ENCODE data around the gene DPPA3. TPM values are rescaled to one million over a fixed set of nuclear protein-coding genes. Genes with fewer than 3 reads are reported as not detected.
A peak's percentile ranks its signal among the peaks of the same experiment; 100 is the strongest.
"Not testable (repeated sequence)": the region's sequence is repeated elsewhere in the genome, so short reads cannot be mapped to it uniquely, and the experiment has no call there.

Gene DPPA3
- total RNA-seq, 1 experiment from 2014 or later: 6.8 TPM

DNA sequence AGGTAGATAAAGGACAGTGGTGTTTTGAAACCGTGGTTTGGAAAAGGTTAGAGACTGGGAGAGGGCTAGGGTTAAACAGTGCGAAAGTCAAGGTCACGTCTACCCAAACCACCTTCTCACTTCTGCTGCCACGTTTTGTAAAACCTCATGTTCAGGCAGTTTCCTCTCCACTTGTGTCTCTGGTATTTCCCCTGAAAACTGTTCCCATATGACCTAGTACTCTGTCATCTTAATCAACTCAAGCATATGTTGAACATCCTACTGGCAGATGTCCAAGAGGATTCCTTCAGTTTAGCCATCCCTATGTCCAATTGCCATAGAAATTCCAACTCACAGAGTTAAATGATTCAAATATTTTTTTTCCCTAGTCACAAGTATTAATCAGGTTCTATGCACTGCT is 18.5 kb downstream of the DPPA3 start:
- DNase-seq (ENCODE audit: low spot score) (no peak), ATAC-seq (no peak)
- peaks cover 20% of the 10 kb centered on the region for H3K4me1 Mint-ChIP-seq
- peaks cover 22% of the 10 kb centered on the region for H3K9me3 Mint-ChIP-seq
- ChIA-PET POLR2A (no interaction called here), CTCF (no interaction called here)
- no peaks in the 10 kb centered on the region for H3K27me3 Mint-ChIP-seq (ENCODE audit: low read depth)
- no peak overlapping the region for H3K4me3 Mint-ChIP-seq
- peaks cover 16% of the 10 kb centered on the region for H3K36me3 Mint-ChIP-seq
- TF ChIP-seq, protein P1, sequence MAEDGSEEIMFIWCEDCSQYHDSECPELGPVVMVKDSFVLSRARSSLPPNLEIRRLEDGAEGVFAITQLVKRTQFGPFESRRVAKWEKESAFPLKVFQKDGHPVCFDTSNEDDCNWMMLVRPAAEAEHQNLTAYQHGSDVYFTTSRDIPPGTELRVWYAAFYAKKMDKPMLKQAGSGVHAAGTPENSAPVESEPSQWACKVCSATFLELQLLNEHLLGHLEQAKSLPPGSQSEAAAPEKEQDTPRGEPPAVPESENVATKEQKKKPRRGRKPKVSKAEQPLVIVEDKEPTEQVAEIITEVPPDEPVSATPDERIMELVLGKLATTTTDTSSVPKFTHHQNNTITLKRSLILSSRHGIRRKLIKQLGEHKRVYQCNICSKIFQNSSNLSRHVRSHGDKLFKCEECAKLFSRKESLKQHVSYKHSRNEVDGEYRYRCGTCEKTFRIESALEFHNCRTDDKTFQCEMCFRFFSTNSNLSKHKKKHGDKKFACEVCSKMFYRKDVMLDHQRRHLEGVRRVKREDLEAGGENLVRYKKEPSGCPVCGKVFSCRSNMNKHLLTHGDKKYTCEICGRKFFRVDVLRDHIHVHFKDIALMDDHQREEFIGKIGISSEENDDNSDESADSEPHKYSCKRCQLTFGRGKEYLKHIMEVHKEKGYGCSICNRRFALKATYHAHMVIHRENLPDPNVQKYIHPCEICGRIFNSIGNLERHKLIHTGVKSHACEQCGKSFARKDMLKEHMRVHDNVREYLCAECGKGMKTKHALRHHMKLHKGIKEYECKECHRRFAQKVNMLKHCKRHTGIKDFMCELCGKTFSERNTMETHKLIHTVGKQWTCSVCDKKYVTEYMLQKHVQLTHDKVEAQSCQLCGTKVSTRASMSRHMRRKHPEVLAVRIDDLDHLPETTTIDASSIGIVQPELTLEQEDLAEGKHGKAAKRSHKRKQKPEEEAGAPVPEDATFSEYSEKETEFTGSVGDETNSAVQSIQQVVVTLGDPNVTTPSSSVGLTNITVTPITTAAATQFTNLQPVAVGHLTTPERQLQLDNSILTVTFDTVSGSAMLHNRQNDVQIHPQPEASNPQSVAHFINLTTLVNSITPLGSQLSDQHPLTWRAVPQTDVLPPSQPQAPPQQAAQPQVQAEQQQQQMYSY (CRISPR knock-in tag; IDR thresholded peaks at IDR 0.05): no peak
- TF ChIP-seq KAT7 (CRISPR knock-in tag; IDR thresholded peaks at IDR 0.05; ENCODE audit: borderline replicate concordance) (no peak), FOXP1 (CRISPR knock-in tag; IDR thresholded peaks at IDR 0.05; ENCODE audit: borderline replicate concordance) (no peak), HMGA2 (CRISPR knock-in tag; IDR thresholded peaks at IDR 0.05) (no peak), GABPB1 (CRISPR knock-in tag; IDR thresholded peaks at IDR 0.05) (no peak), CBFB (CRISPR knock-in tag; IDR thresholded peaks at IDR 0.05; ENCODE audit: low read depth) (no peak), TCF7 (CRISPR knock-in tag; IDR thresholded peaks at IDR 0.05; ENCODE audit: low read depth) (no peak), SOX15 (CRISPR knock-in tag; IDR thresholded peaks at IDR 0.05) (no peak), RORB (CRISPR knock-in tag; IDR thresholded peaks at IDR 0.05) (no peak), NFE2L1 (CRISPR knock-in tag; IDR thresholded peaks at IDR 0.05) (no peak)
- TF ChIP-seq, protein P2, sequence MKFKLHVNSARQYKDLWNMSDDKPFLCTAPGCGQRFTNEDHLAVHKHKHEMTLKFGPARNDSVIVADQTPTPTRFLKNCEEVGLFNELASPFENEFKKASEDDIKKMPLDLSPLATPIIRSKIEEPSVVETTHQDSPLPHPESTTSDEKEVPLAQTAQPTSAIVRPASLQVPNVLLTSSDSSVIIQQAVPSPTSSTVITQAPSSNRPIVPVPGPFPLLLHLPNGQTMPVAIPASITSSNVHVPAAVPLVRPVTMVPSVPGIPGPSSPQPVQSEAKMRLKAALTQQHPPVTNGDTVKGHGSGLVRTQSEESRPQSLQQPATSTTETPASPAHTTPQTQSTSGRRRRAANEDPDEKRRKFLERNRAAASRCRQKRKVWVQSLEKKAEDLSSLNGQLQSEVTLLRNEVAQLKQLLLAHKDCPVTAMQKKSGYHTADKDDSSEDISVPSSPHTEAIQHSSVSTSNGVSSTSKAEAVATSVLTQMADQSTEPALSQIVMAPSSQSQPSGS (CRISPR knock-in tag; IDR thresholded peaks at IDR 0.05; ENCODE audit: borderline replicate concordance, low read depth): no peak
- TF ChIP-seq, protein P3, sequence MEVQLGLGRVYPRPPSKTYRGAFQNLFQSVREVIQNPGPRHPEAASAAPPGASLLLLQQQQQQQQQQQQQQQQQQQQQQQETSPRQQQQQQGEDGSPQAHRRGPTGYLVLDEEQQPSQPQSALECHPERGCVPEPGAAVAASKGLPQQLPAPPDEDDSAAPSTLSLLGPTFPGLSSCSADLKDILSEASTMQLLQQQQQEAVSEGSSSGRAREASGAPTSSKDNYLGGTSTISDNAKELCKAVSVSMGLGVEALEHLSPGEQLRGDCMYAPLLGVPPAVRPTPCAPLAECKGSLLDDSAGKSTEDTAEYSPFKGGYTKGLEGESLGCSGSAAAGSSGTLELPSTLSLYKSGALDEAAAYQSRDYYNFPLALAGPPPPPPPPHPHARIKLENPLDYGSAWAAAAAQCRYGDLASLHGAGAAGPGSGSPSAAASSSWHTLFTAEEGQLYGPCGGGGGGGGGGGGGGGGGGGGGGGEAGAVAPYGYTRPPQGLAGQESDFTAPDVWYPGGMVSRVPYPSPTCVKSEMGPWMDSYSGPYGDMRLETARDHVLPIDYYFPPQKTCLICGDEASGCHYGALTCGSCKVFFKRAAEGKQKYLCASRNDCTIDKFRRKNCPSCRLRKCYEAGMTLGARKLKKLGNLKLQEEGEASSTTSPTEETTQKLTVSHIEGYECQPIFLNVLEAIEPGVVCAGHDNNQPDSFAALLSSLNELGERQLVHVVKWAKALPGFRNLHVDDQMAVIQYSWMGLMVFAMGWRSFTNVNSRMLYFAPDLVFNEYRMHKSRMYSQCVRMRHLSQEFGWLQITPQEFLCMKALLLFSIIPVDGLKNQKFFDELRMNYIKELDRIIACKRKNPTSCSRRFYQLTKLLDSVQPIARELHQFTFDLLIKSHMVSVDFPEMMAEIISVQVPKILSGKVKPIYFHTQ (CRISPR knock-in tag; IDR thresholded peaks at IDR 0.05): no peak
- peak overlapping the region; percentile 61; the same call in 1 of the 2 replicates for H3K27ac Mint-ChIP-seq

DNA sequence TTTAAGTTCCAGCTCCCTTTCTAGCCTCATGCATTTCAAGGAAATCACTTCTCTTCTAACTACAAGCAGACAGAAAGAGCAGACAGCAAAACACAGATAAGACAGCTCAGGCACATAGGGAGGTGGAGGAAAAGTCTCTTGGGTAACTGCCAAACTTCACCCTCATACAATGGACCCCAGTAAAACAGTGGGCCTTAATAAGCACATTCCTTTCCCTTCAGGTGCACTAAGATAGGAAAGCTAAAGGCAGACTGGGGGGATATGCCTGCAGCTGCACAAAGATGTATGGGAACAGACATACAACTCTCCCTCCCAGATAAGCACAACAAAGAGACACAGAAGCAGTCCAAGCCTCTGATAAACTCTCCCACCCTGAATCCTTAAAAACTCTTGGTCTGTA is 19.8 kb downstream of the DPPA3 start:
- CTCF ChIA-PET: interaction anchor here (0.6 to 1.0 kb wide), 4 partner anchors 15 to 205 kb away, joined by 3 to 4 read pairs (median 3); no protein-coding TSS in a partner anchor
- H3K27me3 Mint-ChIP-seq (ENCODE audit: low read depth); ATAC-seq; POLR2A ChIA-PET; DNase-seq (ENCODE audit: low spot score); H3K36me3 Mint-ChIP-seq; H3K4me3 Mint-ChIP-seq; H3K27ac Mint-ChIP-seq: not testable (repeated sequence)
- peaks cover 12% of the 10 kb centered on the region for H3K9me3 Mint-ChIP-seq
- H3K4me1 Mint-ChIP-seq: peaks cover 20% of the 10 kb centered on the region

DNA sequence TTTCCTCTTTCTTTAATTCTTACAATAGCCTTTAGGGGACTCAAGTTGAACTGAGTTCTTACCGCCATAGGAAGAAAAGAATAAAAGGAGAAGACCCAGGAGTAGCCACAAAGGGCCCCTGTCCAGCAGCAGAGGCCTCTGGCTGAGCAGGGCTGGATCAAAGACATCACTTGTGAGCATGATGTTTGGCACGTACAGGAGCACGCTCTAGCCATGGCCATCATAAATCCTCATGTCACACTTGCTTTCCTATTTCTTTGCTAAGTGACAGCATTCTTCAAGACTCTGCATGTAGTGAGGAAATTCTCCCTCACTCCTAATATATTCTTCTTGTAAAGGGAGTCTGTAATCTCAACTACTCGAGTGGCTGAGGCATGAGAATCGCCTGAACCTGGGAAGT is 20.3 kb downstream of the DPPA3 start:
- no peak overlapping the region for H3K27ac Mint-ChIP-seq
- ChIA-PET POLR2A (no interaction called here), CTCF (interaction anchor here (0.6 to 1.0 kb wide), 3 partner anchors 16 to 205 kb away, joined by 3 read pairs; no protein-coding TSS in a partner anchor)
- TF ChIP-seq, protein P4, sequence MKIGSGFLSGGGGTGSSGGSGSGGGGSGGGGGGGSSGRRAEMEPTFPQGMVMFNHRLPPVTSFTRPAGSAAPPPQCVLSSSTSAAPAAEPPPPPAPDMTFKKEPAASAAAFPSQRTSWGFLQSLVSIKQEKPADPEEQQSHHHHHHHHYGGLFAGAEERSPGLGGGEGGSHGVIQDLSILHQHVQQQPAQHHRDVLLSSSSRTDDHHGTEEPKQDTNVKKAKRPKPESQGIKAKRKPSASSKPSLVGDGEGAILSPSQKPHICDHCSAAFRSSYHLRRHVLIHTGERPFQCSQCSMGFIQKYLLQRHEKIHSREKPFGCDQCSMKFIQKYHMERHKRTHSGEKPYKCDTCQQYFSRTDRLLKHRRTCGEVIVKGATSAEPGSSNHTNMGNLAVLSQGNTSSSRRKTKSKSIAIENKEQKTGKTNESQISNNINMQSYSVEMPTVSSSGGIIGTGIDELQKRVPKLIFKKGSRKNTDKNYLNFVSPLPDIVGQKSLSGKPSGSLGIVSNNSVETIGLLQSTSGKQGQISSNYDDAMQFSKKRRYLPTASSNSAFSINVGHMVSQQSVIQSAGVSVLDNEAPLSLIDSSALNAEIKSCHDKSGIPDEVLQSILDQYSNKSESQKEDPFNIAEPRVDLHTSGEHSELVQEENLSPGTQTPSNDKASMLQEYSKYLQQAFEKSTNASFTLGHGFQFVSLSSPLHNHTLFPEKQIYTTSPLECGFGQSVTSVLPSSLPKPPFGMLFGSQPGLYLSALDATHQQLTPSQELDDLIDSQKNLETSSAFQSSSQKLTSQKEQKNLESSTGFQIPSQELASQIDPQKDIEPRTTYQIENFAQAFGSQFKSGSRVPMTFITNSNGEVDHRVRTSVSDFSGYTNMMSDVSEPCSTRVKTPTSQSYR (CRISPR knock-in tag; IDR thresholded peaks at IDR 0.05): no peak
- TF ChIP-seq, protein P5, sequence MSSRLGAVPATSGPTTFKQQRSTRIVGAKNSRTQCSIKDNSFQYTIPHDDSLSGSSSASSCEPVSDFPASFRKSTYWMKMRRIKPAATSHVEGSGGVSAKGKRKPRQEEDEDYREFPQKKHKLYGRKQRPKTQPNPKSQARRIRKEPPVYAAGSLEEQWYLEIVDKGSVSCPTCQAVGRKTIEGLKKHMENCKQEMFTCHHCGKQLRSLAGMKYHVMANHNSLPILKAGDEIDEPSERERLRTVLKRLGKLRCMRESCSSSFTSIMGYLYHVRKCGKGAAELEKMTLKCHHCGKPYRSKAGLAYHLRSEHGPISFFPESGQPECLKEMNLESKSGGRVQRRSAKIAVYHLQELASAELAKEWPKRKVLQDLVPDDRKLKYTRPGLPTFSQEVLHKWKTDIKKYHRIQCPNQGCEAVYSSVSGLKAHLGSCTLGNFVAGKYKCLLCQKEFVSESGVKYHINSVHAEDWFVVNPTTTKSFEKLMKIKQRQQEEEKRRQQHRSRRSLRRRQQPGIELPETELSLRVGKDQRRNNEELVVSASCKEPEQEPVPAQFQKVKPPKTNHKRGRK (CRISPR knock-in tag; IDR thresholded peaks at IDR 0.05; ENCODE audit: borderline replicate concordance): no peak
- DNase-seq (ENCODE audit: low spot score) (no peak), ATAC-seq (no peak)
- no peaks in the 10 kb centered on the region for H3K27me3 Mint-ChIP-seq (ENCODE audit: low read depth)
- H3K4me1 Mint-ChIP-seq: peaks cover 20% of the 10 kb centered on the region
- peaks cover 9% of the 10 kb centered on the region for H3K36me3 Mint-ChIP-seq
- no peak overlapping the region for H3K4me3 Mint-ChIP-seq
- peaks cover 9% of the 10 kb centered on the region; the same call in 1 of the 2 replicates for H3K9me3 Mint-ChIP-seq
